Measurements from ENCODE around the gene SCO2.

- TF ChIP-seq, protein P1, sequence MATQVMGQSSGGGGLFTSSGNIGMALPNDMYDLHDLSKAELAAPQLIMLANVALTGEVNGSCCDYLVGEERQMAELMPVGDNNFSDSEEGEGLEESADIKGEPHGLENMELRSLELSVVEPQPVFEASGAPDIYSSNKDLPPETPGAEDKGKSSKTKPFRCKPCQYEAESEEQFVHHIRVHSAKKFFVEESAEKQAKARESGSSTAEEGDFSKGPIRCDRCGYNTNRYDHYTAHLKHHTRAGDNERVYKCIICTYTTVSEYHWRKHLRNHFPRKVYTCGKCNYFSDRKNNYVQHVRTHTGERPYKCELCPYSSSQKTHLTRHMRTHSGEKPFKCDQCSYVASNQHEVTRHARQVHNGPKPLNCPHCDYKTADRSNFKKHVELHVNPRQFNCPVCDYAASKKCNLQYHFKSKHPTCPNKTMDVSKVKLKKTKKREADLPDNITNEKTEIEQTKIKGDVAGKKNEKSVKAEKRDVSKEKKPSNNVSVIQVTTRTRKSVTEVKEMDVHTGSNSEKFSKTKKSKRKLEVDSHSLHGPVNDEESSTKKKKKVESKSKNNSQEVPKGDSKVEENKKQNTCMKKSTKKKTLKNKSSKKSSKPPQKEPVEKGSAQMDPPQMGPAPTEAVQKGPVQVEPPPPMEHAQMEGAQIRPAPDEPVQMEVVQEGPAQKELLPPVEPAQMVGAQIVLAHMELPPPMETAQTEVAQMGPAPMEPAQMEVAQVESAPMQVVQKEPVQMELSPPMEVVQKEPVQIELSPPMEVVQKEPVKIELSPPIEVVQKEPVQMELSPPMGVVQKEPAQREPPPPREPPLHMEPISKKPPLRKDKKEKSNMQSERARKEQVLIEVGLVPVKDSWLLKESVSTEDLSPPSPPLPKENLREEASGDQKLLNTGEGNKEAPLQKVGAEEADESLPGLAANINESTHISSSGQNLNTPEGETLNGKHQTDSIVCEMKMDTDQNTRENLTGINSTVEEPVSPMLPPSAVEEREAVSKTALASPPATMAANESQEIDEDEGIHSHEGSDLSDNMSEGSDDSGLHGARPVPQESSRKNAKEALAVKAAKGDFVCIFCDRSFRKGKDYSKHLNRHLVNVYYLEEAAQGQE (IDR thresholded peaks at IDR 0.05; ENCODE audit: low read depth): no peak
- TF ChIP-seq TCF12 (IDR thresholded peaks at IDR 0.05; ENCODE audit: low read depth): no peak
These were observed 20.8 kb downstream of the SCO2 start for GRCh38 chr22:50504369-50505211.

All from Ishikawa (cell line).